Ovary (tissue), 9 donors: ENCODE measurements around the gene BLOC1S3. TPM values are rescaled to one million over a fixed set of nuclear protein-coding genes. Genes with fewer than 3 reads are reported as not detected.

Experiments used
- DNase-seq, 5 donors: peaks; one replicate each; pipeline ENCODE4 v3.0.0-alpha.2; 2019 to 2020
- H3K27ac ChIP-seq, 2 donors: fragments of 200-600 bp; one replicate each; pipeline versions ENCODE4 v1.5.1 to v1.8.0; 2019 to 2022
- H3K27me3 ChIP-seq: fragments of 200-600 bp; one replicate; pipeline ENCODE4 v1.8.0; 2022
- H3K36me3 ChIP-seq: fragments of 200-600 bp; sonication (generic); one replicate; pipeline ENCODE4 v1.5.1; 2019
- H3K4me1 ChIP-seq: one replicate; pipeline ENCODE4 v1.8.1; 2013; ENCODE audit warnings: mild to moderate bottlenecking, moderate library complexity; ENCODE audit not compliant: insufficient read depth
- H3K4me3 ChIP-seq: fragments of 200-600 bp; sonication (generic); one replicate; pipeline ENCODE4 v1.5.1; 2017
- H3K9me3 ChIP-seq, 2 donors: fragments of 200-600 bp in 1 of 2; sonication (generic) in 1 of 2; one replicate each; pipeline versions ENCODE4 v1.5.1 to v1.8.1; 2013 to 2019; ENCODE audit warnings: mild to moderate bottlenecking in 1 of 2, moderate library complexity in 1 of 2
- EP300 ChIP-seq: sonication (generic); formaldehyde crosslinking; IDR thresholded peaks from one replicate; pipeline ENCODE4 v1.6.1; 2017; ENCODE audit warnings: antibody characterized with exemption
- POLR2A ChIP-seq: fragments of 450-650 bp; IDR thresholded peaks from one replicate; pipeline ENCODE4 v1.6.1; 2017; ENCODE audit warnings: antibody characterized with exemption, mild to moderate bottlenecking, moderate library complexity
- WGBS, 3 donors: extraction: QIAGEN DNeasy Blood & Tissue Kit in 1 of 3; methylation state at CpG; one replicate each; pipeline versions ENCODE4 v1.1.5 to v1.1.7; 2013 to 2017; 5-methylcytosine and 5-hydroxymethylcytosine counted together
- intact Hi-C, 4 donors: fragments of 100-400 bp; cut with DNase I; formaldehyde crosslinking; loops; one replicate each; pipeline versions ENCODE4 v1.11.0 to v1.15.1; 2022 to 2023
- polyA plus RNA-seq, 2 donors: library from polyadenylated mRNA; stranded (reverse); fragments of 200-250 nt in 1 of 2; fragments of 350-450 nt in 1 of 2; fragmentation: Illumina TruSeq in 1 of 2; extraction: RNeasy Lipid Tissue Mini Kit (QIAGEN cat#74804) in 1 of 2; gene quantifications; one replicate each; pipeline ENCODE4 v1.2.3, GENCODE V29; 2013 to 2014
- total RNA-seq, 7 donors: library from RNA; depleted of rRNA in 2 of 7; stranded (reverse); fragments of >200 nt in 2 of 7; fragmentation: NEBNext Ultra II Directional in 3 of 7; extraction: Animal tissue kit (Norgen Biotek cat#: 25700) in 3 of 7; gene quantifications; one replicate each; pipeline versions ENCODE4 v1.1.0 to v1.2.4, GENCODE V29; 2016 to 2023
- TF ChIP-seq, protein P1 (sequence below), 3 donors: fragments of 450-650 bp in 2 of 3; fragments of 200-600 bp in 1 of 3; IDR thresholded peaks; one replicate each; pipeline versions ENCODE4 v1.5.1 to v1.8.0; 2016 to 2022; ENCODE audit warnings: antibody characterized with exemption in 3 of 3, mild to moderate bottlenecking in 1 of 3
- donor health status: DM: no; HTN: no; CAD: no; lungs with moderate emphysema.
- donor health status: DM: no; HTN: no; CAD: no.
- donor health status: Bipolar disorder and iron deficiency.
- donor health status: DM: yes; HTN: yes; CAD: no.
- donor health status: DM: no; HTN: no; CAD: no.
- donor health status: DM: yes; HTN: yes; CAD: no.

The BLOC1S3 gene
- total and polyA plus RNA-seq, 9 donors = 4.1 to 12.6 (median 11.3) TPM

GRCh38 chr19:45177817-45178261, 745 bp upstream of the BLOC1S3 start, which contains the start of gene TRAPPC6A:
Gene TRAPPC6A (minus strand): TSS chr19:45178237. CDS start chr19:45178218, 19 bp downstream.
- intact Hi-C loops = no loop called here

DNA sequence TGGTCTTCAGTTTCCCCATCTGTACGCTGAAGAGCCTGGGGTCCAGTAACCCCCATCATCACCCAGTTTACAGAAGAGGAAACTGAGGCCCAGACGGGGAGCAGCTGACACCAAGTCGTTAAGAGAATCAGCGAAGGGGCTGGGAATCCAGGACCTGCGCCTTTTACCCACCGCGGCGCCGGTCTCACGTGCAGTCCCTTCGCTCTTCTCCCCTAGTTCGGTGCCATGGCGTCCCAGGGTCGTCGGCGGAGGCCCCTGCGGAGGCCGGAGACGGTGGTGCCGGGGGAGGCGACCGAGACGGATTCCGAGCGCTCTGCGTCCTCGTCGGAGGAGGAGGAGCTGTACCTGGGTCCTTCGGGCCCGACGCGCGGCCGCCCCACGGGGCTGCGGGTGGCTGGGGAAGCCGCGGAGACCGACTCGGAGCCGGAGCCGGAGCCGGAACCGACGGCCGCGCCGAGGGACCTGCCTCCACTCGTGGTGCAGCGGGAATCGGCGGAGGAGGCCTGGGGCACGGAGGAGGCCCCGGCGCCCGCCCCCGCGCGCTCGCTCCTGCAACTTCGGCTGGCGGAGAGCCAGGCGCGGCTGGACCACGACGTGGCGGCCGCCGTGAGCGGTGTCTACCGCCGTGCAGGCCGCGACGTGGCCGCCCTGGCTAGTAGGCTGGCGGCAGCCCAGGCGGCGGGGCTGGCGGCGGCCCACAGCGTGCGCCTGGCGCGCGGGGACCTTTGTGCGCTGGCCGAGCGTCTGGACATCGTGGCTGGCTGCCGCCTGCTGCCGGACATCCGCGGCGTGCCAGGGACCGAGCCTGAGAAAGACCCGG, 698 bp downstream of the BLOC1S3 start:
- DNase-seq = peak; percentile 44 to 73 (median 59)
- WGBS, 3 donors = 1% methylated on average over 64 to 97 of the region's 97 CpGs
- TF ChIP-seq POLR2A = no peak
- Histone ChIP-seq H3K36me3 (no peaks in the 10 kb centered on the region), H3K27me3 (no peaks in the 10 kb centered on the region), H3K27ac (peak overlapping the region; percentile 2 to 71), H3K4me1 (peaks cover 7% of the 10 kb centered on the region), H3K4me3 (peak overlapping the region; percentile 75), H3K9me3 (no peaks in the 10 kb centered on the region)
- intact Hi-C loops = no loop called here

More at GRCh38 chr19:45177817-45178261, 745 bp upstream of the BLOC1S3 start, which contains the start of gene TRAPPC6A:
- WGBS, 3 donors = 0 to 1% (median 1%) methylated on average over 36 of the region's 36 CpGs
- Histone ChIP-seq H3K4me3 (peak within 1 kb of the TSS; percentile 75), H3K36me3 (no peaks in the 10 kb centered on the region), H3K27ac (peak within 1 kb of the TSS; percentile 55 to 71), H3K4me1 (peaks cover 7% of the 10 kb centered on the region), H3K9me3 (no peaks in the 10 kb centered on the region), H3K27me3 (no peaks in the 10 kb centered on the region)
- TF ChIP-seq POLR2A = peak; percentile 57
- no peak for TF ChIP-seq EP300
- DNase-seq = no peak

- Histone ChIP-seq H3K4me3 (peak overlapping the region; percentile 75), H3K36me3 (no peaks in the 10 kb centered on the region), H3K27ac (no peak overlapping the region), H3K9me3 (no peaks in the 10 kb centered on the region), H3K4me1 (peaks cover 7% of the 10 kb centered on the region), H3K27me3 (no peaks in the 10 kb centered on the region)
- WGBS, 3 donors = 38 to 52% (median 45%) methylated on average over 9 of the region's 9 CpGs
- DNase-seq = no peak
- no peak for TF ChIP-seq POLR2A
- intact Hi-C loops = no loop called here
Observed at GRCh38 chr19:45179892-45180370, 1.3 kb downstream of the BLOC1S3 start.

GRCh38 chr19:45180936-45181335, 2.4 kb downstream of the BLOC1S3 start:
- no peaks in the 10 kb centered on the region for H3K27me3 ChIP-seq
- 73 to 80% (median 77%) methylated on average over 7 of the region's 7 CpGs for WGBS, 3 donors
- H3K27ac ChIP-seq = no peak overlapping the region
- intact Hi-C loops = no loop called here
- TF ChIP-seq, protein P1, sequence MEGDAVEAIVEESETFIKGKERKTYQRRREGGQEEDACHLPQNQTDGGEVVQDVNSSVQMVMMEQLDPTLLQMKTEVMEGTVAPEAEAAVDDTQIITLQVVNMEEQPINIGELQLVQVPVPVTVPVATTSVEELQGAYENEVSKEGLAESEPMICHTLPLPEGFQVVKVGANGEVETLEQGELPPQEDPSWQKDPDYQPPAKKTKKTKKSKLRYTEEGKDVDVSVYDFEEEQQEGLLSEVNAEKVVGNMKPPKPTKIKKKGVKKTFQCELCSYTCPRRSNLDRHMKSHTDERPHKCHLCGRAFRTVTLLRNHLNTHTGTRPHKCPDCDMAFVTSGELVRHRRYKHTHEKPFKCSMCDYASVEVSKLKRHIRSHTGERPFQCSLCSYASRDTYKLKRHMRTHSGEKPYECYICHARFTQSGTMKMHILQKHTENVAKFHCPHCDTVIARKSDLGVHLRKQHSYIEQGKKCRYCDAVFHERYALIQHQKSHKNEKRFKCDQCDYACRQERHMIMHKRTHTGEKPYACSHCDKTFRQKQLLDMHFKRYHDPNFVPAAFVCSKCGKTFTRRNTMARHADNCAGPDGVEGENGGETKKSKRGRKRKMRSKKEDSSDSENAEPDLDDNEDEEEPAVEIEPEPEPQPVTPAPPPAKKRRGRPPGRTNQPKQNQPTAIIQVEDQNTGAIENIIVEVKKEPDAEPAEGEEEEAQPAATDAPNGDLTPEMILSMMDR (IDR thresholded peaks at IDR 0.05) = no peak
- TF ChIP-seq EP300 (no peak), POLR2A (no peak)
- H3K36me3 ChIP-seq = no peaks in the 10 kb centered on the region
- DNase-seq = no peak
- H3K9me3 ChIP-seq = no peaks in the 10 kb centered on the region
- H3K4me3 ChIP-seq = no peak overlapping the region
- peaks cover 7% of the 10 kb centered on the region for H3K4me1 ChIP-seq

- Histone ChIP-seq H3K4me3 (no peak overlapping the region), H3K27ac (no peak overlapping the region), H3K36me3 (no peaks in the 10 kb centered on the region), H3K4me1 (peaks cover 2% of the 10 kb centered on the region), H3K27me3 (no peaks in the 10 kb centered on the region), H3K9me3 (no peaks in the 10 kb centered on the region)
- WGBS, 3 donors = 90 to 91% (median 91%) methylated on average over 4 of the region's 4 CpGs
- no peak for DNase-seq
- intact Hi-C loops = no loop called here
- TF ChIP-seq POLR2A = no peak
- TF ChIP-seq EP300 = no peak
- TF ChIP-seq, protein P1 (IDR thresholded peaks at IDR 0.05) = no peak
Observed at GRCh38 chr19:45182758-45183157, 4.2 kb downstream of the BLOC1S3 start.

DNA sequence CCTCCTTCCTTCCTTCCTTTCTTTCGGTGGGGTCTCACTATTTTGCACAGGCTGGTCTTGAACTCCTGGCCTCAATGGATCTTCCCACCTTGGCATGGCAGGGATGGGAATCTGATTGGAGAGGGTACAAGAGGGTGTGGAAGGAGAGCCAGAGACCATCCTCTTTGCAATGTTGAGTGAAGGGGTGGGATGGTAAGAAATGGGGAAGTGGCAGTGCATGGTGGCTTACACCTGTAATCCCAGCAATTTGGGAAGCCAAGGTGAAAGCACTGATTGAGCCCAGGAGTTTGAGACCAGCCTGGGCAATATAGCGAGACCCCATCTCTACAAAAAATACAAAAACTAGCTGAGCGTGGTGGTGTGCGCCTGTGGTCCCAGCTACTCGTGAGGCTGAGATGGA, 5.5 kb downstream of the BLOC1S3 start:
- no peaks in the 10 kb centered on the region for H3K27me3 ChIP-seq
- peaks cover 2% of the 10 kb centered on the region for H3K4me1 ChIP-seq
- 91 to 94% (median 94%) methylated on average over 5 of the region's 5 CpGs for WGBS, 3 donors
- H3K27ac ChIP-seq = no peak overlapping the region
- no peak overlapping the region for H3K4me3 ChIP-seq
- H3K36me3 ChIP-seq = no peaks in the 10 kb centered on the region
- intact Hi-C loops = no loop called here
- no peaks in the 10 kb centered on the region for H3K9me3 ChIP-seq
- no peak for DNase-seq
- TF ChIP-seq, protein P1 (IDR thresholded peaks at IDR 0.05) = no peak
- TF ChIP-seq POLR2A (no peak), EP300 (no peak)
